Transverse colon (tissue), 4 donors: ENCODE data around the gene RNGTT. TPM values are rescaled to one million over a fixed set of nuclear protein-coding genes. Genes with fewer than 3 reads are reported as not detected.

Experiments
- DNase-seq: peaks from one replicate; pipeline ENCODE4 v3.0.0-alpha.2; 2019
- H3K27ac ChIP-seq, 4 donors: fragments of 200-600 bp; sonication (generic); 2 replicates each; pipeline ENCODE4 v1.5.1; 2016 to 2018; ENCODE audit warnings: inconsistent platforms in 4 of 4
- H3K27me3 ChIP-seq: fragments of 200-600 bp; sonication (generic); 2 replicates; pipeline ENCODE4 v1.5.1; 2017; ENCODE audit warnings: inconsistent platforms
- H3K36me3 ChIP-seq, 4 donors: fragments of 200-600 bp; sonication (generic); 2 replicates each; pipeline ENCODE4 v1.5.1; 2017 to 2019; ENCODE audit warnings: inconsistent platforms in 4 of 4
- H3K4me1 ChIP-seq, 4 donors: fragments of 200-600 bp; sonication (generic); 2 replicates each; pipeline ENCODE4 v1.5.1; 2017 to 2020; ENCODE audit warnings: inconsistent platforms in 4 of 4
- H3K4me3 ChIP-seq, 4 donors: fragments of 200-600 bp; sonication (generic); 1 replicate in 1 of 4; 2 replicates in 3 of 4; pipeline versions ENCODE4 v1.5.1 to v1.6.1; 2017 to 2019; ENCODE audit warnings: inconsistent platforms in 4 of 4
- H3K9me3 ChIP-seq, 2 donors: fragments of 200-600 bp; sonication (generic); 2 replicates each; pipeline ENCODE4 v1.5.1; 2017 to 2019; ENCODE audit warnings: inconsistent platforms in 2 of 2
- EP300 ChIP-seq: sonication (generic); formaldehyde crosslinking; IDR thresholded peaks from one replicate; pipeline ENCODE4 v1.6.1; 2017; ENCODE audit warnings: antibody characterized with exemption, low read depth
- POLR2A ChIP-seq: fragments of 450-650 bp; IDR thresholded peaks from one replicate; pipeline ENCODE4 v1.6.1; 2016; ENCODE audit warnings: antibody characterized with exemption, mild to moderate bottlenecking, moderate library complexity
- POLR2AphosphoS5 ChIP-seq, 3 donors: sonication (generic); formaldehyde crosslinking; IDR thresholded peaks; one replicate each; pipeline ENCODE4 v1.6.1; 2016; ENCODE audit warnings: antibody characterized with exemption in 3 of 3
- WGBS, 2 donors: methylation state at CpG; one replicate each; pipeline ENCODE4 v1.1.5; 2018; ENCODE audit warnings: low coverage in 1 of 2; 5-methylcytosine and 5-hydroxymethylcytosine counted together
- in situ Hi-C, 4 donors: fragments of 200-750 bp; cut with MboI; loops; one replicate each; pipeline versions ENCODE4 v1.15.0 to v1.15.1; 2017; ENCODE audit warnings: low sequenced_read_pairs in 3 of 4, low pct_ligation_motif_present in 1 of 4, low pct_unique_long_range_greater_than_20kb in 1 of 4
- intact Hi-C: fragments of 100-400 bp; cut with DNase I; formaldehyde crosslinking; loops from one replicate; pipeline ENCODE4 v1.15.1; 2023; ENCODE audit warnings: low total_unique reads
- total RNA-seq, 4 donors: library from RNA; depleted of rRNA; stranded (reverse); fragments of >200 nt; gene quantifications; one replicate each; pipeline ENCODE4 v1.1.0, GENCODE V29; 2016
- TF ChIP-seq, protein P1 (sequence below), 5 experiments: fragments of 200-600 bp in 3 of 5; fragments of 450-650 bp in 2 of 5; sonication (generic) in 3 of 5; IDR thresholded peaks; 1 replicate in 2 of 5; 2 replicates in 3 of 5; pipeline ENCODE4 v1.5.1; 2016 to 2017; ENCODE audit warnings: antibody characterized with exemption in 5 of 5, inconsistent platforms in 3 of 5, mild to moderate bottlenecking in 2 of 5, moderate library complexity in 1 of 5

Gene RNGTT
- total RNA-seq, 4 donors from 2014 or later = 5.4 to 20.9 (median 15.2) TPM

DNA sequence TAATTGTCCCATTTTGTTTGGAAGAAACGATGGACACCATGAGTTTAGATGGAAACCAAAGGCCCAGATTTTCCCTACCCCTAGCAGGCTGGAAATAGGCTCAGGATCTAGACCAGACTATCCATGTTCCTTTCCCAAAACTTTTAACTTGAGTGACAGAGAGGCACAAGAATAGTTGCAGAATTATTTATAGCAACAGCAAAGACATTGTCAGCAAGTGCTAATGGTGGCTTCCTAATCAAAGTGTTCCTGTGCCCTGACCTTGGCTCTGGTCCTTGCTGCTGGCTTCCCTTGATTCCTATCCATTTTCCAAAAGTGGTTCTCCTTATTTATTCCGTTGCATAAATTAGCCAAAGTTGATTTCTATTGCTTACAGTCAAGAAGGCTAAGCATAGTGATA, 103.1 kb downstream of the RNGTT start:
- no peak for DNase-seq
- H3K9me3 ChIP-seq = no peaks in the 10 kb centered on the region
- H3K27ac ChIP-seq = no peak overlapping the region
- H3K36me3 ChIP-seq = peaks cover 0 to 4% (median 0%) of the 10 kb centered on the region in 4 donors
- intact Hi-C loops (no loop called here), in situ Hi-C loops (loop anchor here in 2 of 4 donors (10.0 to 25.0 kb wide), 2 partner anchors 923 to 926 kb away; no protein-coding TSS in a partner anchor)
- no peak for TF ChIP-seq EP300
- TF ChIP-seq, protein P1, sequence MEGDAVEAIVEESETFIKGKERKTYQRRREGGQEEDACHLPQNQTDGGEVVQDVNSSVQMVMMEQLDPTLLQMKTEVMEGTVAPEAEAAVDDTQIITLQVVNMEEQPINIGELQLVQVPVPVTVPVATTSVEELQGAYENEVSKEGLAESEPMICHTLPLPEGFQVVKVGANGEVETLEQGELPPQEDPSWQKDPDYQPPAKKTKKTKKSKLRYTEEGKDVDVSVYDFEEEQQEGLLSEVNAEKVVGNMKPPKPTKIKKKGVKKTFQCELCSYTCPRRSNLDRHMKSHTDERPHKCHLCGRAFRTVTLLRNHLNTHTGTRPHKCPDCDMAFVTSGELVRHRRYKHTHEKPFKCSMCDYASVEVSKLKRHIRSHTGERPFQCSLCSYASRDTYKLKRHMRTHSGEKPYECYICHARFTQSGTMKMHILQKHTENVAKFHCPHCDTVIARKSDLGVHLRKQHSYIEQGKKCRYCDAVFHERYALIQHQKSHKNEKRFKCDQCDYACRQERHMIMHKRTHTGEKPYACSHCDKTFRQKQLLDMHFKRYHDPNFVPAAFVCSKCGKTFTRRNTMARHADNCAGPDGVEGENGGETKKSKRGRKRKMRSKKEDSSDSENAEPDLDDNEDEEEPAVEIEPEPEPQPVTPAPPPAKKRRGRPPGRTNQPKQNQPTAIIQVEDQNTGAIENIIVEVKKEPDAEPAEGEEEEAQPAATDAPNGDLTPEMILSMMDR (IDR thresholded peaks at IDR 0.05) = no peak
- no peak for TF ChIP-seq POLR2AphosphoS5 (IDR thresholded peaks at IDR 0.05)
- no peak for TF ChIP-seq POLR2A
- no peaks in the 10 kb centered on the region for H3K27me3 ChIP-seq
- no peaks in the 10 kb centered on the region for H3K4me1 ChIP-seq
- WGBS, 2 donors = 86 to 92% methylated on average over 2 of the region's 2 CpGs
- H3K4me3 ChIP-seq = no peak overlapping the region

GRCh38 chr6:88858455-88858854, 105.0 kb downstream of the RNGTT start:
- Histone ChIP-seq H3K36me3 (peaks cover 0 to 4% (median 0%) of the 10 kb centered on the region in 4 donors), H3K4me1 (no peaks in the 10 kb centered on the region), H3K4me3 (no peak overlapping the region), H3K27ac (no peak overlapping the region), H3K9me3 (no peaks in the 10 kb centered on the region), H3K27me3 (no peaks in the 10 kb centered on the region)
- intact Hi-C loops (no loop called here), in situ Hi-C loops (loop anchor here in 1 of 4 donors (25.0 kb wide), 1 partner anchor 921 kb away; no protein-coding TSS in a partner anchor)
- 99 to 100% methylated on average over 3 of the region's 3 CpGs for whole genome bisulfite sequencing, 2 donors
- no peak for DNase-seq
- TF ChIP-seq EP300 = no peak

- Histone ChIP-seq H3K36me3 (no peaks in the 10 kb centered on the region), H3K27ac (no peak overlapping the region), H3K4me1 (no peaks in the 10 kb centered on the region), H3K4me3 (no peak overlapping the region), H3K27me3 (no peaks in the 10 kb centered on the region), H3K9me3 (no peaks in the 10 kb centered on the region)
- DNase-seq = no peak
- 67 to 98% methylated on average over 1 of the region's 1 CpG for WGBS, 2 donors
- intact Hi-C loops = no loop called here
- no peak for TF ChIP-seq POLR2AphosphoS5 (IDR thresholded peaks at IDR 0.05)
- TF ChIP-seq EP300 = no peak
- TF ChIP-seq, protein P1 (IDR thresholded peaks at IDR 0.05) = no peak
- no peak for TF ChIP-seq POLR2A
- in situ Hi-C loops = loop anchor here in 1 of 4 donors (25.0 kb wide), 1 partner anchor 919 kb away; no protein-coding TSS in a partner anchor
These were observed 106.9 kb downstream of the RNGTT start for GRCh38 chr6:88856566-88856965.

GRCh38 chr6:88855541-88856147, 107.8 kb downstream of the RNGTT start:
- Histone ChIP-seq H3K9me3 (no peaks in the 10 kb centered on the region), H3K36me3 (no peaks in the 10 kb centered on the region), H3K27ac (no peak overlapping the region), H3K4me3 (no peak overlapping the region), H3K4me1 (no peaks in the 10 kb centered on the region), H3K27me3 (no peaks in the 10 kb centered on the region)
- DNase-seq = no peak
- TF ChIP-seq EP300 = no peak
- no peak for TF ChIP-seq POLR2A
- TF ChIP-seq, protein P1 (IDR thresholded peaks at IDR 0.05) = no peak
- no peak for TF ChIP-seq POLR2AphosphoS5 (IDR thresholded peaks at IDR 0.05)
- in situ Hi-C loops (loop anchor here in 1 of 4 donors (25.0 kb wide), 1 partner anchor 918 kb away; no protein-coding TSS in a partner anchor), intact Hi-C loops (no loop called here)
- WGBS, 2 donors = 91 to 92% methylated on average over 2 of the region's 2 CpGs
